Astrocyte of the hippocampus (primary cell): Measurements from ENCODE around the gene VIPR1.
"Not testable (repeated sequence)": the region's sequence is repeated elsewhere in the genome, so short reads cannot be mapped to it uniquely, and the experiment has no call there.

Experiments
- DNase-seq: peaks from one replicate; pipeline ENCODE4 v3.0.0; 2011; ENCODE audit warnings: low read depth, low spot score

The VIPR1 gene

DNA sequence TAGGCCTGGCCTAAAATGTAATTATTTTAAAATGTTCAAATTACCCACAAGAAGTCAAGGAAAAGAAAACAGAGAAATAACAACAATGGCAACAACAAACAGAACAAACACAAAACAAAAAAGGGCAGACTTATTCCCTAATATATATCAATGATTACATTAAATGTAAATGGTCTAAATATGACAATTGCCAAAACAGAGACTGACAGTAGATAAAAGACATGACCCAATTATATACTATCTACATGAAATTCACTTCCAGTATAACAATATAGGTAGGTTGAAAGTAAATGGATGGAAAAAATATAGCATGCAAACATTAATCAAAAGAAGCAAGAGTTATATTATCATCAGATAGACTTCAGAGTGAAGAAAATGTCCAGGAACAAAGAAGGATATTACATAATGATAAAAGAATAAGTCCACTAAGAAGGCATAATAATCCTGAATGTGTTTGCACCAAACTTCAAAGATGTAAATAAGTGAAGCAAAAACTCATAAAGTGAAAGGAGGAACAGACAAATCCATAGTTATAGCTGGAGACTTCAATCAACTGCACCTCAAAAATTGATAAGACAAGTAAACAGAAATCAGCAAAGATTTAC, 72.8 kb downstream of the VIPR1 start:
- DNase-seq = no peak

- no peak for DNase-seq
These were observed 75.6 kb downstream of the VIPR1 start for GRCh38 chr3:42578054-42578453.

DNA sequence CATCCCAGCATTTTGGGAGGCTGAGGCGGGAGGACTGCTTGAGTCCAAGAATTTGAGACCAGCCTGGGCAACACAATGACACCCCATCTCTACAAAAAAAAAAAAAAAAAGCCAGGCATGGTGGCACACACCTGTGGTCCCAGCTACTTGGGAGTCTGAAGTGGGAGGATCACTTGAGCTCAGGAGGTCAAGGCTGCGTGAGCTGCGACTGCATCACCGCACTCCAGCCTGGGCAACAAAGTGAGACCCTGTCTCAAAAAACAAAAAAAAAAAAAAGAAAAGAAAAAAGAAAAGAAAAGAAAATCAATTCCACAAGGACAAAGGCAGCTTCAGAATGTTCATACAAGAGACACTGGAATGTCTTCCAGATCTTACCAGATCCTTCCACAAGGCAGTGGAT, 76.9 kb downstream of the VIPR1 start:
- not testable (repeated sequence) for DNase-seq

- DNase-seq = no peak
These were observed 78.9 kb downstream of the VIPR1 start for GRCh38 chr3:42581400-42581708.

DNA sequence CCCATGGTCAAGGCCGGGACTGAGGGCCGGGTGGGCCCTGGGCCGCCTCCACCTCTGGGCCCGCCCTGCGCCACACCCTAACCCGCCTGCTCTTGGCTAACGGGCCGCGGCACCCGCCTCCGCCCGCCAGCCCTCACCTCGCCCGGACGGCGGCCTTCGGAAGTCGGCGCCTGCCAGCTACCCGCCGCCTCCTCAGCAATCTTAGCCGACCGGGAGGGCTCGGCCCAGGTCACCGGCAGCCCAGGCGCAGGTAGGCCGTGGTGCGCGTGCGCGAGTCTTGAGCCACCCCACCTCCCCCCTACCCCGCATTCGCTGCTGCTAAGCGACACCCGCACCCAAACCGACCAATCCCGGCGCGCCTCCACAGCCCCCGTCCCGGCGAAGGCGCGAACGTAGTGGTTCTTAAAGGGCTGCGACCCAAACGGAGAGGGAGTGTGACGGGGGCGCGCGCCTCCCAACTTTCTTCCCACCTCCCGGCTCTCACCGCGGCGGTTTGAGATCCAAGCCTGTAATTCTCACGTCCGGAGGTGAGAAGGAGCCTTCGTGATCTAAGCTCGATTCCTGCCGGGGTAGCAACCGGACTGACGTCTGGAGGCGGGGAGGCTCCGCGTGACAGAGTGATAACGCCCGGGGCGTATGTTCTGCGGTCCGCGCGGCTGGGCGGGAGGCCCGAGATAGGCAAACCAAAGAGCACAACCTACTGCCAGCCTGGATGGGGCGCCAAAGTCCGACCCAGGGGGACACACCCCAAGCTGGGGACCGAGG, 79.4 kb downstream of the VIPR1 start, which contains the start of gene SEC22C:
Gene SEC22C, minus strand, starts transcription at position 259 of the 765 bp plus-strand sequence. CDS start 12,921 bp downstream, outside the sequence.
- peak; percentile 97 for DNase-seq

- no peak for DNase-seq
These were observed 80.1 kb downstream of the VIPR1 start for GRCh38 chr3:42582474-42583070.
